GM23248 (cell line): ENCODE measurements around the gene SYDE2. TPM values are rescaled to one million over a fixed set of nuclear protein-coding genes. Genes with fewer than 3 reads are reported as not detected.
"Not testable (repeated sequence)": the region's sequence is repeated elsewhere in the genome, so short reads cannot be mapped to it uniquely, and the experiment has no call there.

ENCODE experiments used
- DNase-seq: peaks from one replicate; pipeline ENCODE4 v3.0.0-alpha.2; 2015
- H2AFZ ChIP-seq: fragments of 200-600 bp; sonication (generic); 2 replicates; pipeline ENCODE4 v1.6.1; 2016; ENCODE audit warnings: antibody characterized with exemption
- H3F3A ChIP-seq: fragments of 200-600 bp; sonication (generic); 2 replicates; pipeline ENCODE4 v1.6.1; 2016; ENCODE audit warnings: mild to moderate bottlenecking, antibody characterized with exemption, mixed run types; ENCODE audit not compliant: insufficient read depth
- H3K27ac ChIP-seq: fragments of 200-600 bp; sonication (generic); 2 replicates; pipeline ENCODE4 v1.5.1; 2016; ENCODE audit warnings: mild to moderate bottlenecking
- H3K27me3 ChIP-seq: fragments of 200-600 bp; sonication (generic); replicated peaks from 2 replicates; pipeline ENCODE4 v1.6.1; 2016; ENCODE audit warnings: mild to moderate bottlenecking; ENCODE audit not compliant: insufficient read depth
- H3K36me3 ChIP-seq: fragments of 200-600 bp; sonication (generic); 2 replicates; pipeline ENCODE4 v1.6.1; 2016; ENCODE audit warnings: low read depth, mild to moderate bottlenecking
- H3K4me1 ChIP-seq: fragments of 200-600 bp; sonication (generic); 2 replicates; pipeline ENCODE4 v1.6.1; 2016; ENCODE audit warnings: mild to moderate bottlenecking; ENCODE audit not compliant: insufficient read depth
- H3K4me2 ChIP-seq: fragments of 200-600 bp; sonication (generic); one replicate; pipeline ENCODE4 v1.6.1; 2016; ENCODE audit warnings: mild to moderate bottlenecking; ENCODE audit not compliant: unreplicated experiment
- H3K4me3 ChIP-seq: fragments of 200-600 bp; sonication (generic); 2 replicates; pipeline ENCODE4 v1.5.1; 2016; ENCODE audit warnings: mild to moderate bottlenecking
- H3K79me2 ChIP-seq: fragments of 200-600 bp; sonication (generic); 2 replicates; pipeline ENCODE4 v1.6.1; 2016; ENCODE audit warnings: mild to moderate bottlenecking; ENCODE audit not compliant: insufficient read depth
- H3K9ac ChIP-seq: fragments of 200-600 bp; sonication (generic); 2 replicates; pipeline ENCODE4 v1.6.1; 2016; ENCODE audit warnings: mild to moderate bottlenecking
- H3K9me2 ChIP-seq: fragments of 200-600 bp; sonication (generic); 2 replicates; pipeline ENCODE4 v1.6.1; 2016; ENCODE audit warnings: mixed run types, mild to moderate bottlenecking, moderate library complexity; ENCODE audit not compliant: insufficient read depth
- H3K9me3 ChIP-seq: fragments of 200-600 bp; sonication (generic); one replicate; pipeline ENCODE4 v1.6.1; 2017; ENCODE audit warnings: low read depth
- H4K20me1 ChIP-seq: fragments of 200-600 bp; sonication (generic); 2 replicates; pipeline ENCODE4 v1.6.0; 2016; ENCODE audit not compliant: insufficient read depth
- EZH2 ChIP-seq: fragments of 200-600 bp; sonication (generic); IDR thresholded peaks from 2 replicates; pipeline ENCODE4 v1.6.1; 2018; ENCODE audit warnings: antibody characterized with exemption, mild to moderate bottlenecking; ENCODE audit not compliant: insufficient read depth, poor library complexity, severe bottlenecking
- EZH2phosphoT487 ChIP-seq: fragments of 200-600 bp; sonication (generic); IDR thresholded peaks from 2 replicates; pipeline ENCODE4 v1.6.1; 2018; ENCODE audit warnings: antibody characterized with exemption, moderate library complexity, mild to moderate bottlenecking, low read depth; ENCODE audit not compliant: insufficient read depth
- WGBS, 2 experiments: methylation state at CpG; one replicate each; pipeline ENCODE4 v1.1.6; 2015 to 2017; ENCODE audit warnings: low lambda C conversion rate in 2 of 2, low coverage in 1 of 2; ENCODE audit errors: missing lambda C conversion rate in 2 of 2; 5-methylcytosine and 5-hydroxymethylcytosine counted together
- in situ Hi-C: fragments of 300-500 bp; cut with MboI; formaldehyde crosslinking; loops from 2 replicates; pipeline ENCODE4 v1.15.0; 2020
- polyA plus RNA-seq: library from polyadenylated mRNA; unstranded; fragments of >200 nt; fragmentation: Nextera tagmentation; extraction: Ambion mirVana; gene quantifications from 2 replicates; pipeline ENCODE4 v1.2.1, GENCODE V29; 2016
- total RNA-seq: library from RNA; depleted of rRNA; stranded (reverse); fragments of >200 nt; shearing (Covaris generic); gene quantifications from 2 replicates; pipeline ENCODE4 v1.2.3, GENCODE V29; 2014

Gene SYDE2
- total and polyA plus RNA-seq, 2 experiments from 2014 or later: 1.4 to 6.7 TPM

DNA sequence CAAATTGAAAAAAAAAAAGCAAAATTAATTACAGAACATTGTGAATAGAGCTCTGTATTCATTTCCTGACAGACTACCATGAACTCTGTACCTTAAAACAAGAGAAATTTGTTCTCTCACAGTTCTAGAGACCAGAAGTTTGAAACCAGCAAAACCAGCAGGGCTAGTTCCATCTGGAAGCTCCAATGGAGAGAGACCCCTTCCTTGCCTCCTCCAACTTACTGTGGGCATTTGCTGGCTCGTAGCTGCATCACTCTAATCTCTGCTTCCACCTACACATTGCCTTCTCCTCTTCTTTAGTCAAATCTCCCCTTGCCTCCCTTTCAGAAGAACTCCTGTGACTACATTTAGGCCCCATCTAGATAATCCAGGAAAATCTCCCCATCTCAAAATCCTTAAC is 56.5 kb downstream of the SYDE2 start:
- H2AFZ ChIP-seq: no peak overlapping the region
- H4K20me1 ChIP-seq: no peaks in the 10 kb centered on the region
- no peaks in the 10 kb centered on the region for H3K79me2 ChIP-seq
- no peak overlapping the region for H3K27ac ChIP-seq
- no peak overlapping the region for H3K4me3 ChIP-seq
- no peaks in the 10 kb centered on the region for H3K9me3 ChIP-seq
- no peaks in the 10 kb centered on the region for H3K36me3 ChIP-seq
- H3K9ac ChIP-seq: no peak overlapping the region
- DNase-seq: no peak
- peaks cover 26% of the 10 kb centered on the region for H3K4me1 ChIP-seq
- H3F3A ChIP-seq: peaks cover 26% of the 10 kb centered on the region
- in situ Hi-C loops: no loop called here
- H3K4me2 ChIP-seq: no peak overlapping the region
- WGBS, 2 experiments: 93 to 97% methylated on average over 1 of the region's 1 CpG
- no peak for TF ChIP-seq EZH2phosphoT487
- no peak for TF ChIP-seq EZH2
- no peaks in the 10 kb centered on the region for H3K9me2 ChIP-seq
- H3K27me3 ChIP-seq: no peaks in the 10 kb centered on the region

- Histone ChIP-seq H3K4me1 (peaks cover 10% of the 10 kb centered on the region), H3K27ac (no peak overlapping the region), H2AFZ (no peak overlapping the region), H3K9me3 (no peaks in the 10 kb centered on the region), H3K9ac (no peak overlapping the region), H3K36me3 (no peaks in the 10 kb centered on the region), H3K79me2 (no peaks in the 10 kb centered on the region), H4K20me1 (no peaks in the 10 kb centered on the region), H3K27me3 (no peaks in the 10 kb centered on the region), H3K9me2 (no peaks in the 10 kb centered on the region), H3F3A (peaks cover 13% of the 10 kb centered on the region), H3K4me3 (no peak overlapping the region), H3K4me2 (no peak overlapping the region)
- no peak for DNase-seq
- in situ Hi-C loops: no loop called here
- WGBS, 2 experiments: 62 to 67% methylated on average over 5 of the region's 5 CpGs
- TF ChIP-seq EZH2phosphoT487: no peak
- TF ChIP-seq EZH2: no peak
Observed at GRCh38 chr1:85142753-85143152, 58.1 kb downstream of the SYDE2 start.

DNA sequence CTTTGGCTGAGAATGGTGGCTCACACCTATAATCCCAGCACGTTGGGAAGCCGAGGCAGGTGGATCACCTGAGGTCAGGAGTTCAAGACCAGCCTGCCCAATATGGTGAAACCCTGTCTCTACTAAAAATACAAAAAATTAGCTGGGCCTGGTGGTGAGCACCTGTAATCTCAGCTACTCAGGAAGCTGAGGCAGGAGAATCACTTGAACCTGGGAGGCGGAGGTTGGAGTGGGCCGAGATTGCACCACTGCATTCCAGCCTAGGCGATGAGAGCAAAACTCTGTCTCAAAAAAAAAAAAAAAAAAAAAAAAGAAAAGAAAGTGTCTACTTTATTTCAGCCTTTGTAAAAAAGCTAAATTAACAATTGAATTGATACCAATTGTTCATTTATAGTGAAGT is 62.4 kb downstream of the SYDE2 start:
- H3K79me2 ChIP-seq, in situ Hi-C loops, H3K9ac ChIP-seq, H4K20me1 ChIP-seq, H3K4me3 ChIP-seq, DNase-seq, H2AFZ ChIP-seq, H3K27ac ChIP-seq, H3K36me3 ChIP-seq, H3K27me3 ChIP-seq, H3F3A ChIP-seq, H3K9me3 ChIP-seq, H3K4me2 ChIP-seq, H3K9me2 ChIP-seq: not testable (repeated sequence)
- peaks cover 12% of the 10 kb centered on the region for H3K4me1 ChIP-seq
- 97% methylated on average over 5 of the region's 5 CpGs for WGBS, 2 experiments

GRCh38 chr1:85137660-85138059 is 63.2 kb downstream of the SYDE2 start:
- Histone ChIP-seq H4K20me1 (no peaks in the 10 kb centered on the region), H3K9ac (no peak overlapping the region), H3K36me3 (no peaks in the 10 kb centered on the region), H3K79me2 (no peaks in the 10 kb centered on the region), H3K4me1 (peaks cover 12% of the 10 kb centered on the region), H2AFZ (0 out of 2 replicates have a peak overlapping the region, but pooled peaks have one; percentile 4), H3K9me2 (no peaks in the 10 kb centered on the region), H3K9me3 (no peaks in the 10 kb centered on the region), H3K4me3 (no peak overlapping the region), H3K27ac (no peak overlapping the region), H3F3A (peaks cover 7% of the 10 kb centered on the region; the same call in 1 of the 2 replicates), H3K4me2 (no peak overlapping the region), H3K27me3 (no peaks in the 10 kb centered on the region)
- in situ Hi-C loops: no loop called here
- 27 to 29% methylated on average over 9 of the region's 9 CpGs for WGBS, 2 experiments
- TF ChIP-seq EZH2phosphoT487 (no peak), EZH2 (no peak)
- peak; percentile 35 for DNase-seq

DNA sequence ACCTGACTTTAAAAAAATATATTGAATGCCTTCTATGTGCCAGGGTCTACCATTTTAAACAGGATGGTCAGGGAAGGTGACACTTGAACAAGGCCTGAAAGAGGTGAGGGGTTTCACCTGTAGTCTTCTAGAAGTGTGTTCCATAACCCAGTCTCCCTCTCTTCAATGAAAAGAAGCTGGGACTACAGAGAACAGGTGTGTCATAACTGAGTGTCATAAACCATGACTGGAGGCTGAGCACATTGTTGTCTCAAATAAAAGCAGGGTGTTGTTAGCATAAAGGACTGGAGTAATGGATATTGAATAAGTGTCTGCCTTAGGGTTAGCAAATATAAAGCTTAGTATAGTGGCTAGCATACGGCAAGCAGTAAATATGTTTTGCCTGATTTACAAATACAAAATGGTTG is 65.4 kb downstream of the SYDE2 start:
- TF ChIP-seq EZH2 (no peak), EZH2phosphoT487 (no peak)
- Histone ChIP-seq H2AFZ (no peak overlapping the region), H3K4me3 (no peak overlapping the region), H3K27ac (peak overlapping the region; percentile 59), H3K9ac (no peak overlapping the region), H3K4me2 (no peak overlapping the region), H3K79me2 (no peaks in the 10 kb centered on the region), H3K9me2 (no peaks in the 10 kb centered on the region), H3K9me3 (no peaks in the 10 kb centered on the region), H4K20me1 (no peaks in the 10 kb centered on the region), H3K4me1 (peaks cover 12% of the 10 kb centered on the region), H3K36me3 (no peaks in the 10 kb centered on the region), H3K27me3 (no peaks in the 10 kb centered on the region), H3F3A (peaks cover 7% of the 10 kb centered on the region; the same call in 1 of the 2 replicates)
- 98 to 100% methylated on average over 1 of the region's 1 CpG for WGBS, 2 experiments
- in situ Hi-C loops: no loop called here
- DNase-seq: no peak
